Measurements from ENCODE around the gene EDNRB. TPM values are rescaled to one million over a fixed set of nuclear protein-coding genes. Genes with fewer than 3 reads are reported as not detected.

EDNRB gene
- total RNA-seq, 4 donors from 2014 or later = 7.7 to 21.5 (median 12.2) TPM

DNA sequence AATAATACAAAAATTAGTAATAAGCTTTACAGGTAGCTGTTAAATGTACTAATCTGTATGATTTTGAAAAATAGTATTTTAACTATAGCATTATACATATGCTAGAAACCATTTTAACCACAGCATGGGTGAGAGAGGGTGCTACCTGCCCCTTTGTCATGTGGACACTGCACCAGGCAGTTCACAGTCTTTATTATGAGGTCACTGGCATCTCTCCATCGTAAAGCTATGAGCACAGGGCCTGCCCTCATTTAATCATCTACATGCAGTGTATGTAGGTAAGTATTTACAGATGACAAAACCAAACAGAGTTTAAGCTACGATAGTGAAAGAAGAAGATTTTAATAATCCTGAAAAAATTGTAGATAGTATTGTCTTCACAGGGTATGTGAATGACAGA, 21.7 kb downstream of the EDNRB start:
- H3K27me3 ChIP-seq = no peaks in the 10 kb centered on the region
- no peak for TF ChIP-seq POLR2A (IDR thresholded peaks at IDR 0.05)
- TF ChIP-seq, protein P1, sequence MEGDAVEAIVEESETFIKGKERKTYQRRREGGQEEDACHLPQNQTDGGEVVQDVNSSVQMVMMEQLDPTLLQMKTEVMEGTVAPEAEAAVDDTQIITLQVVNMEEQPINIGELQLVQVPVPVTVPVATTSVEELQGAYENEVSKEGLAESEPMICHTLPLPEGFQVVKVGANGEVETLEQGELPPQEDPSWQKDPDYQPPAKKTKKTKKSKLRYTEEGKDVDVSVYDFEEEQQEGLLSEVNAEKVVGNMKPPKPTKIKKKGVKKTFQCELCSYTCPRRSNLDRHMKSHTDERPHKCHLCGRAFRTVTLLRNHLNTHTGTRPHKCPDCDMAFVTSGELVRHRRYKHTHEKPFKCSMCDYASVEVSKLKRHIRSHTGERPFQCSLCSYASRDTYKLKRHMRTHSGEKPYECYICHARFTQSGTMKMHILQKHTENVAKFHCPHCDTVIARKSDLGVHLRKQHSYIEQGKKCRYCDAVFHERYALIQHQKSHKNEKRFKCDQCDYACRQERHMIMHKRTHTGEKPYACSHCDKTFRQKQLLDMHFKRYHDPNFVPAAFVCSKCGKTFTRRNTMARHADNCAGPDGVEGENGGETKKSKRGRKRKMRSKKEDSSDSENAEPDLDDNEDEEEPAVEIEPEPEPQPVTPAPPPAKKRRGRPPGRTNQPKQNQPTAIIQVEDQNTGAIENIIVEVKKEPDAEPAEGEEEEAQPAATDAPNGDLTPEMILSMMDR (IDR thresholded peaks at IDR 0.05) = no peak
- no peaks in the 10 kb centered on the region for H3K9me3 ChIP-seq
- no peaks in the 10 kb centered on the region for H3K4me1 ChIP-seq
- DNase-seq = no peak
- no peak overlapping the region for H3K4me3 ChIP-seq
- peak overlapping the region in 3 of 4 donors; percentile 5 to 42 (median 22) for H3K27ac ChIP-seq
- no peaks in the 10 kb centered on the region for H3K36me3 ChIP-seq

DNA sequence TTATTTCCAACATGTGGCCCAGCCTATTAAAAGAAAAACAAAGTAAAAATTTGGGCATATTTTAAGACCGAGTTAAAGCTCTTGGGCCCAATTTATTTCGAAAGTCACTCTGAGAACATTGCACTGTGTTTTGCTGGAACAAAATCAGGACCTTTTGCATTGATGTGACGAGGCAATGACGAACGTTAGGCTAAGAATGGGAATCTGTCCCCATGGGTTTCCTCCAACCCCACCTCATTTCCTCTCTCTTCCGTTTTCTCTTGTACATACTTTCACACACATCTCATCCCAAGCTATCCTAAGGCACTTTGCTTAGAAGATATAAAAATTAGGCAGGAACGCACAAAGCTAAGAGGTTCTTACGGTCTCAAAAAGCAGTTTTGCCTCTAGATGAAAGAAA, 22.1 kb downstream of the EDNRB start:
- no peak for DNase-seq
- no peaks in the 10 kb centered on the region for H3K9me3 ChIP-seq
- H3K27me3 ChIP-seq = no peaks in the 10 kb centered on the region
- H3K4me1 ChIP-seq = no peaks in the 10 kb centered on the region
- peak overlapping the region in 2 of 4 donors; percentile 5 to 42 for H3K27ac ChIP-seq
- H3K36me3 ChIP-seq = no peaks in the 10 kb centered on the region
- H3K4me3 ChIP-seq = no peak overlapping the region
- TF ChIP-seq POLR2A (IDR thresholded peaks at IDR 0.05) = no peak
- TF ChIP-seq, protein P1 (IDR thresholded peaks at IDR 0.05) = no peak

DNA sequence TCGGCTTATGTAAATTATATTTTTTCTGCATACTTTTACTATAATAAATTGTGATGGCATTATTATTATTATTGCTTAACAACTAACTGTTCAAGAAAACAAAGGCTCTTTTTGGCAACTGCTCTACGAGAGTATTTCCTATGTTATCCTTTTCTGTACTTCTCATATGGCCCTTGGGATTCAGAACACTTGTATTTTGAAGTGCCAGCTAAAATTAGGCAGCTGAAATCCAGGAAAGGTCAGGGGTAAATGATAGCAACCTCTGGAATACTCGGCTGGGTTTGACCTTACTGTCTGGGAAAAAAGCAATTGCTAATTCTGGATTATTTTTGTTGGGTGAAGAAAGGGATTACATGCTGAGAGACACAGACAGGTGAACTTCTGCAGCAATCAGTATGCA, 23.9 kb downstream of the EDNRB start:
- DNase-seq = no peak
- H3K4me3 ChIP-seq = no peak overlapping the region
- no peaks in the 10 kb centered on the region for H3K27me3 ChIP-seq
- no peaks in the 10 kb centered on the region for H3K36me3 ChIP-seq
- no peaks in the 10 kb centered on the region for H3K9me3 ChIP-seq
- H3K4me1 ChIP-seq = no peaks in the 10 kb centered on the region
- TF ChIP-seq POLR2A (IDR thresholded peaks at IDR 0.05) = no peak
- no peak overlapping the region for H3K27ac ChIP-seq

DNA sequence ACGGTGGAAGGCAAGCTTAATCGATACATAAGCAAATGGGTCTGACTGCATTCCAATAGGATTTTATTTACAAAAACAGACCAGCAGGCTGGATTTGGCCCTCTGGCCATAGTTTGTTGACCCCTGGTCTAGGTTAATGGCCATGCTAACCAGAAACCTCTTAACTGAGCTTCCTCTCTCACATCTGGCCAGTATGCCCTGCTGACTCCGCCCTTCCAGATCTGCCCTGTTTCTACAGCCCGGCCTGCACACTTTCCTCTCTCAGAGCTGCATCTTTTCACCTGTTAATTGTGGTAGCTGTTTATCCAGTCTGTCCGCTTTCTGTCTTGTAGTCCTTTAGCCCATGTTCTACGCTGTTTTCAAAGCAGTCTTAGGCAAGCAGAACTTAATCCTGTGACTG, 25.6 kb downstream of the EDNRB start:
- H3K36me3 ChIP-seq = no peaks in the 10 kb centered on the region
- no peak overlapping the region for H3K27ac ChIP-seq
- no peak overlapping the region for H3K4me3 ChIP-seq
- no peaks in the 10 kb centered on the region for H3K27me3 ChIP-seq
- TF ChIP-seq POLR2A (IDR thresholded peaks at IDR 0.05) = no peak
- TF ChIP-seq, protein P1 (IDR thresholded peaks at IDR 0.05) = no peak
- H3K9me3 ChIP-seq = no peaks in the 10 kb centered on the region
- no peak for DNase-seq
- no peaks in the 10 kb centered on the region for H3K4me1 ChIP-seq

DNA sequence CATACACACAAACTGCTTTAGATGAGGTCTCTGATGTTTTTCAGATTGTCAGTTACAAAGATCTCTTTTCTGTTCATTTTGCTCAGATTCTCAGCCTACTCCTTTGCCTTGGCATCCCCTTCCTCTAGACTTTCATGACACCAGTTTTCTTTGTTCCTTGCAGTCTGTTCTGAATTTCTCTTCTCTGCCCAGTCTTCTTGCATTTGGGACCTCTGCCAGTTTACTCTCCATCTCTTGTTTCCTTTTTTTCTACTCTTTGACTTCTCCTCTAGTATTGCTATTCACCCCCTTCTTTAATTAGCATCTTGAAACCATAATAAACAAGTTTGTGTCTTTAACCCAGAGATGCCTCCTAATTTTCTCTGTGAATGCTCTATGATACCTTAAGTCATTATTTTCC, 26.1 kb downstream of the EDNRB start:
- Histone ChIP-seq H3K4me3 (no peak overlapping the region), H3K36me3 (no peaks in the 10 kb centered on the region), H3K4me1 (no peaks in the 10 kb centered on the region), H3K9me3 (no peaks in the 10 kb centered on the region), H3K27me3 (no peaks in the 10 kb centered on the region), H3K27ac (no peak overlapping the region)
- TF ChIP-seq, protein P1 (IDR thresholded peaks at IDR 0.05) = no peak
- TF ChIP-seq POLR2A (IDR thresholded peaks at IDR 0.05) = no peak
- no peak for DNase-seq

DNA sequence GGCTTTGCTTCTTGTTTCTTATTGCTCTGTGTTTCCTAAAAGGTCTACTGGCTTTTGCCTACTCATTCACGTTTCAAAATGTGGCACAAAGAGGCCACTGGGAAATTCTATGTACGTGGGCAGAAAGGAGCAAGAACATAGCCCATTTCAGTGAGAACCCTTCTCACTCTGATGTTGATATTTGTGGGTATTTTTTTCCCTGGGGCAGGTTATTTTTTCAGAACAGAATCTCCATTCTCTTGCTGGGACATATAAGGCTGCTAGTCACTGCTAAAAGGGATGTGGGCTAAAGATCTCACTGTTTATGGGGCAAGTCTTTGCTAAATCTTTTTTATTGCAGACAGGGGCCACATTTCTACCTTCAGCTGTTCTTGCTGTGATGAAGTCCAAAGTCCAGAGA, 27.1 kb downstream of the EDNRB start:
- Histone ChIP-seq H3K27me3 (no peaks in the 10 kb centered on the region), H3K9me3 (no peaks in the 10 kb centered on the region), H3K27ac (no peak overlapping the region), H3K36me3 (no peaks in the 10 kb centered on the region), H3K4me3 (no peak overlapping the region), H3K4me1 (no peaks in the 10 kb centered on the region)
- no peak for DNase-seq
- TF ChIP-seq POLR2A (IDR thresholded peaks at IDR 0.05) = no peak
- TF ChIP-seq, protein P1 (IDR thresholded peaks at IDR 0.05) = no peak

Measured in Peyer's patch (tissue), 4 donors.